ENCODE data around the gene SPTLC2. TPM values are rescaled to one million over a fixed set of nuclear protein-coding genes. Genes with fewer than 3 reads are reported as not detected.
"Not testable (repeated sequence)": the region's sequence is repeated elsewhere in the genome, so short reads cannot be mapped to it uniquely, and the experiment has no call there.

SPTLC2 gene
- total and polyA plus RNA-seq, 2 of the 13 experiments (the other 11 are each of a cell fraction or from before 2014, with no cell fraction given): 17.4 to 17.5 TPM

DNA sequence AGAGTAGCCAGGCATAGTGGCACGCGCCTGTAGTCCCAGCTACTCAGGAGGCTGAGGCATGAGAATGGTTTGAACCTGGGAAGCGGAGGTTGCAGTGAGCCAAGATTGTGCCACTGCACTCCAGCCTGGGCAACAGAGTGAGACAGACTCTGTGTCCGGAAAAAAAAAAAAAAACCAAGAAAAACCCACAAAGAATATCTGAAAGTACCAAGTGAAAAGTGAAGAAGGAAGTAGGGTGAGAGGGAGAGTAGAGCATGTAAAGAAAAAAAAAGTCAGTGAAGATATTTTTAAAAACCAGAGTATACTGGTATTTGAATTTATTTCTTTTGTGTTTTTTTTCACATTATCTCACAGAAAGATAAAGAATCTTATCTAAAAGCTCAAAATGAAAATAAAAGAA lies 74.5 kb downstream of the SPTLC2 start:
- Histone ChIP-seq H3K9me3 (ENCODE audit: low read length) (no peaks in the 10 kb centered on the region), H4K20me1 (ENCODE audit: insufficient read depth, low read length) (no peaks in the 10 kb centered on the region), H3K4me2 (ENCODE audit: low read depth, low read length) (no peak overlapping the region), H3K9ac (ENCODE audit: insufficient read depth, low read depth, low read length) (no peak overlapping the region), H3K4me1 (ENCODE audit: insufficient read depth, low read length) (peaks cover 14% of the 10 kb centered on the region), H3K27ac (ENCODE audit: extremely low read length, insufficient read depth, low read length) (no peak overlapping the region), H3K27me3 (ENCODE audit: control insufficient read depth in 1 of 2, insufficient read depth in 2 of 2, low read length in 2 of 2) (no peaks in the 10 kb centered on the region), H2AFZ (ENCODE audit: low read length) (no peak overlapping the region), H3K4me3 (replicated peaks in 1 of 3; ENCODE audit: insufficient read depth in 1 of 3, low read depth in 2 of 3, low read length in 3 of 3) (no peak overlapping the region), H3K79me2 (ENCODE audit: insufficient read depth, low read length) (no peaks in the 10 kb centered on the region), H3K36me3 (replicated peaks in 1 of 2; ENCODE audit: control insufficient read depth in 1 of 2, insufficient read depth in 2 of 2, low read length in 2 of 2) (0 out of 5 replicates have a peak, but pooled peaks cover 0 to 1% of the 10 kb centered on the region in 2 experiments)
- FAIRE-seq (no peak), DNase-seq (ENCODE audit: low spot score) (no peak), ATAC-seq (no peak)
- in situ Hi-C loops (cut with HindIII; ENCODE audit: extremely low pct_ligation_motif_present, low pct_unique_long_range_greater_than_20kb) (loop anchor here (10.0 kb wide), 1 partner anchor 237 kb away; no protein-coding TSS in a partner anchor), intact Hi-C loops (cut with micrococcal nuclease; ENCODE audit: unreplicated experiment) (no loop called here)
- no peak for TF ChIP-seq MED8 (CRISPR knock-in tag; IDR thresholded peaks at IDR 0.05; ENCODE audit: insufficient replicate concordance)
- TF ChIP-seq NFAT5 (CRISPR knock-in tag; IDR thresholded peaks at IDR 0.05): no peak
- TF ChIP-seq ZNF749 (CRISPR knock-in tag; IDR thresholded peaks at IDR 0.05; ENCODE audit: borderline replicate concordance): no peak
- no peak for TF ChIP-seq NFIC (IDR thresholded peaks at IDR 0.05; ENCODE audit: low read length)
- no peak for TF ChIP-seq ZNF577 (CRISPR knock-in tag; IDR thresholded peaks at IDR 0.05; ENCODE audit: borderline replicate concordance, low read depth)
- WGBS (ENCODE audit: low lambda C conversion rate): 99% methylated on average over 4 of the region's 4 CpGs
- POLR2A ChIA-PET: no interaction called here
- BruUV-seq (replicated peaks): no TSS peak
- CTCF ChIA-PET (ENCODE audit: low intra/inter-chr PET ratio, low total read pairs): no interaction called here

DNA sequence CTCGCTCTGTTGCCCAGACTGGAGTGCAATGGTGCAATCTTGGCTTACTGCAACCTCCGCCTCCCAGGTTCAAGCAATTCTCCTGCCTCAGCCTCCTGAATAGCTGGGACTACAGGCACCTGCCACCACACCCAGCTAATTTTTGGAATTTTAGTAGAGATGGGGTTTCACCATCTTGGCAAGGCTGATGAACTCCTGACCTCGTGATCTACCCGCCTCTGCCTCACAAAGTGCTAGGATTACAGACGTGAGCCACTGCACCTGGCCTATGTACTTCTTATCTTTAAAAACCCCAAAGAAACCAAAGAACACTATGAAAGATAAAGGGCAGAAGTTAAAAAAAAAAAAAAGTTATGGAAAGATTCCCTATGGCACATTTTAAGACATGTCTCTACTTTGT lies 79.5 kb downstream of the SPTLC2 start:
- H4K20me1 ChIP-seq (ENCODE audit: insufficient read depth, low read length); H3K27me3 ChIP-seq (ENCODE audit: control insufficient read depth in 1 of 2, insufficient read depth in 2 of 2, low read length in 2 of 2); H3K27ac ChIP-seq (ENCODE audit: extremely low read length, insufficient read depth, low read length); FAIRE-seq; H3K9ac ChIP-seq (ENCODE audit: insufficient read depth, low read depth, low read length); H3K4me1 ChIP-seq (ENCODE audit: insufficient read depth, low read length); BruUV-seq (replicated peaks); H3K9me3 ChIP-seq (ENCODE audit: low read length); in situ Hi-C loops (cut with HindIII; ENCODE audit: extremely low pct_ligation_motif_present, low pct_unique_long_range_greater_than_20kb); CTCF ChIA-PET (ENCODE audit: low intra/inter-chr PET ratio, low total read pairs); H3K36me3 ChIP-seq (replicated peaks in 1 of 2; ENCODE audit: control insufficient read depth in 1 of 2, insufficient read depth in 2 of 2, low read length in 2 of 2); H3K4me3 ChIP-seq (replicated peaks in 1 of 3; ENCODE audit: insufficient read depth in 1 of 3, low read depth in 2 of 3, low read length in 3 of 3); POLR2A ChIA-PET; ATAC-seq; H2AFZ ChIP-seq (ENCODE audit: low read length); DNase-seq (ENCODE audit: low spot score); H3K4me2 ChIP-seq (ENCODE audit: low read depth, low read length); intact Hi-C loops (cut with micrococcal nuclease; ENCODE audit: unreplicated experiment); H3K79me2 ChIP-seq (ENCODE audit: insufficient read depth, low read length): not testable (repeated sequence)
- 97% methylated on average over 5 of the region's 5 CpGs for WGBS (ENCODE audit: low lambda C conversion rate)
